Endothelial cell of umbilical vein (primary cell): Measurements from ENCODE around the gene DLK1. TPM values are rescaled to one million over a fixed set of nuclear protein-coding genes. Genes with fewer than 3 reads are reported as not detected.

Source experiments
- BruUV-seq: library from RNA; stranded (reverse); fragments of 400-500 nt; replicated peaks from 2 replicates; lab custom pipeline; 2021; lab: Mats Ljungman, UMichigan
- CTCF ChIA-PET: fragments of 300-600, 350-600 bp; sonication (Branson Sonifier 250); formaldehyde crosslinking; loops from one replicate; lab custom pipeline; 2021; ENCODE audit warnings: antibody characterized with exemption, inconsistent platforms; lab: Charles Lee
- POLR2A ChIA-PET: fragments of 300-600, 350-600 bp; sonication (Branson Sonifier 250); formaldehyde crosslinking; loops from one replicate; lab custom pipeline; 2021; ENCODE audit warnings: antibody characterized with exemption, inconsistent platforms; lab: Charles Lee
- DNase-seq: peaks from one replicate; pipeline ENCODE4 v3.0.0-alpha.2; 2011; ENCODE audit warnings: low read depth, low spot score
- FAIRE-seq: peaks from 2 replicates; lab custom pipeline; 2011; peaks lifted over from hg19 to GRCh38; lab: Jason Lieb, UNC
- H2AFZ ChIP-seq: 2 replicates; pipeline ENCODE4 v1.6.0; 2012; ENCODE audit warnings: low read depth, low read length, control low read depth, inconsistent platforms
- H3K27ac ChIP-seq: 2 replicates; pipeline ENCODE4 v1.5.1; 2011; ENCODE audit warnings: low read depth, mild to moderate bottlenecking, control low read depth, low read length, moderate library complexity; ENCODE audit not compliant: insufficient read depth
- H3K27me3 ChIP-seq, 2 experiments: 2 replicates each; pipeline versions ENCODE4 v1.6.0 to v1.6.1; 2011; ENCODE audit warnings: low read length in 2 of 2, mixed read lengths in 1 of 2; ENCODE audit not compliant: control insufficient read depth in 2 of 2, insufficient read depth in 2 of 2
- H3K36me3 ChIP-seq, 2 experiments: 2 replicates in 1 of 2; 3 replicates in 1 of 2; pipeline ENCODE4 v1.5.1; 2011; ENCODE audit warnings: low read length in 2 of 2, mild to moderate bottlenecking in 1 of 2, moderate library complexity in 1 of 2; ENCODE audit not compliant: control insufficient read depth in 2 of 2, insufficient read depth in 2 of 2; ENCODE audit errors: extremely low read depth in 1 of 2
- H3K4me1 ChIP-seq: 3 replicates; pipeline ENCODE4 v1.5.1; 2011; ENCODE audit warnings: mild to moderate bottlenecking, low read length; ENCODE audit not compliant: control insufficient read depth, insufficient read depth; ENCODE audit errors: extremely low read depth
- H3K4me2 ChIP-seq: 2 replicates; pipeline ENCODE4 v1.6.1; 2011; ENCODE audit warnings: low read length, control low read depth, mixed read lengths; ENCODE audit not compliant: insufficient read depth
- H3K4me3 ChIP-seq, 3 experiments: fragments of 200-600 bp in 1 of 3; sonication (generic), shearing (Covaris generic) in 1 of 3; replicated peaks in 1 of 3; 2 replicates each; pipeline ENCODE4 v1.5.1; 2011 to 2016; ENCODE audit warnings: control low read depth in 3 of 3, low read length in 3 of 3, mild to moderate bottlenecking in 2 of 3, inconsistent platforms in 1 of 3, low read depth in 1 of 3, moderate library complexity in 1 of 3; ENCODE audit not compliant: insufficient read depth in 1 of 3
- H3K79me2 ChIP-seq: 2 replicates; pipeline ENCODE4 v1.6.0; 2012; ENCODE audit warnings: low read length, inconsistent platforms; ENCODE audit not compliant: control insufficient read depth, insufficient read depth
- H3K9ac ChIP-seq: replicated peaks from 2 replicates; pipeline ENCODE3; 2011; ENCODE audit warnings: low read length, control low read depth; ENCODE audit not compliant: insufficient read depth; ENCODE audit errors: extremely low read depth
- H3K9me1 ChIP-seq: replicated peaks from 3 replicates; pipeline ENCODE4 v1.6.0; 2011; ENCODE audit warnings: mild to moderate bottlenecking, low read length; ENCODE audit not compliant: control insufficient read depth, insufficient read depth; ENCODE audit errors: extremely low read depth
- H3K9me3 ChIP-seq: replicated peaks from 2 replicates; pipeline ENCODE4 v1.5.1; 2012; ENCODE audit warnings: low read length, inconsistent platforms; ENCODE audit not compliant: control insufficient read depth, insufficient read depth
- H4K20me1 ChIP-seq: replicated peaks from 2 replicates; pipeline ENCODE3; 2011; ENCODE audit warnings: mild to moderate bottlenecking, low read length; ENCODE audit not compliant: control insufficient read depth, insufficient read depth; ENCODE audit errors: extremely low read depth
- CTCF ChIP-seq, 2 donors: IDR thresholded peaks; 1 replicate in 1 of 2; 2 replicates in 1 of 2; pipeline ENCODE4 v1.5.1; 2011; ENCODE audit warnings: low read length in 2 of 2, mild to moderate bottlenecking in 2 of 2, moderate library complexity in 2 of 2, control low read depth in 1 of 2, inconsistent platforms in 1 of 2, low read depth in 1 of 2; ENCODE audit not compliant: insufficient read depth in 1 of 2; ENCODE audit errors: extremely low read depth in 1 of 2
- EZH2 ChIP-seq: IDR thresholded peaks from 2 replicates; pipeline ENCODE4 v1.6.1; 2012; ENCODE audit warnings: borderline replicate concordance, low read depth, mild to moderate bottlenecking, moderate library complexity, low read length, inconsistent platforms; ENCODE audit not compliant: severe bottlenecking
- FOS ChIP-seq: IDR thresholded peaks from 2 replicates; pipeline ENCODE4 v1.6.1; 2011; ENCODE audit warnings: mild to moderate bottlenecking, low read length, moderate library complexity, borderline replicate concordance; ENCODE audit not compliant: insufficient read depth
- GATA2 ChIP-seq: IDR thresholded peaks from 2 replicates; pipeline ENCODE4 v1.7.0; 2011; ENCODE audit warnings: low read depth, mild to moderate bottlenecking, moderate library complexity, mixed read lengths, low read length; ENCODE audit not compliant: insufficient read length, insufficient read depth
- JUN ChIP-seq: IDR thresholded peaks from 2 replicates; pipeline ENCODE4 v1.6.1; 2011; ENCODE audit warnings: borderline replicate concordance, low read depth; ENCODE audit not compliant: insufficient read length, insufficient read depth
- MAX ChIP-seq: IDR thresholded peaks from 2 replicates; pipeline ENCODE4 v1.6.1; 2011; ENCODE audit not compliant: insufficient read depth, insufficient read length
- MYC ChIP-seq: IDR thresholded peaks from one replicate; pipeline ENCODE4 v1.6.1; 2011; ENCODE audit warnings: mild to moderate bottlenecking, low read depth, low read length
- POLR2A ChIP-seq: IDR thresholded peaks from 2 replicates; pipeline ENCODE4 v1.6.1; 2012; ENCODE audit warnings: low read depth, mild to moderate bottlenecking, control low read depth, low read length
- POLR2AphosphoS5 ChIP-seq: IDR thresholded peaks from 2 replicates; pipeline ENCODE4 v1.6.1; 2012; ENCODE audit warnings: low read depth, mild to moderate bottlenecking, control low read depth, low read length, moderate library complexity; ENCODE audit not compliant: insufficient read depth
- dilution Hi-C: fragments of 300-500 bp; cut with MboI; formaldehyde crosslinking; loops from one replicate; pipeline ENCODE4 v1.15.0; 2019; ENCODE audit warnings: low sequenced_read_pairs; ENCODE audit not compliant: extremely low pct_ligation_motif_present
- intact Hi-C: fragments of 100-400 bp; cut with micrococcal nuclease; formaldehyde crosslinking; loops from one replicate; pipeline ENCODE4 v1.10.0; 2022
- polyA plus RNA-seq, 4 experiments: library from polyadenylated mRNA; depleted of rRNA in 3 of 4; stranded (reverse) in 3 of 4; unstranded in 1 of 4; fragments of >200 nt; gene quantifications; 2 replicates each; pipeline versions ENCODE4 v1.2.1 to v1.2.3, GENCODE V29; 2011 to 2012; ENCODE audit warnings: missing spikeins in 1 of 4
- total RNA-seq: library from RNA; stranded (reverse); gene quantifications from 2 replicates; pipeline ENCODE4 v1.2.3, GENCODE V29; 2021

Gene DLK1
- total and polyA plus RNA-seq, 2 donors (not counting 3 experiments of a cell fraction or from before 2014, with no cell fraction given), result not detected

GRCh38 chr14:100783630-100784370 is 57.1 kb downstream of the DLK1 start:
- H2AFZ ChIP-seq, result no peak overlapping the region
- H3K36me3 ChIP-seq, result no peaks in the 10 kb centered on the region
- no peak overlapping the region for H3K27ac ChIP-seq
- H3K9me1 ChIP-seq, result no peaks in the 10 kb centered on the region
- H3K4me3 ChIP-seq, result no peak overlapping the region
- no peaks in the 10 kb centered on the region for H3K79me2 ChIP-seq
- H4K20me1 ChIP-seq, result no peaks in the 10 kb centered on the region
- BruUV-seq, result no TSS peak
- no peaks in the 10 kb centered on the region for H3K4me1 ChIP-seq
- CTCF ChIA-PET, result no interaction called here
- FAIRE-seq, result no peak
- H3K9ac ChIP-seq, result no peak overlapping the region
- no peaks in the 10 kb centered on the region for H3K9me3 ChIP-seq
- POLR2A ChIA-PET, result no interaction called here
- no peak for TF ChIP-seq JUN
- no peak for TF ChIP-seq MYC
- no peak for TF ChIP-seq POLR2A
- TF ChIP-seq MAX, result no peak
- TF ChIP-seq POLR2AphosphoS5, result no peak
- TF ChIP-seq GATA2, result no peak
- no peak for TF ChIP-seq FOS
- no peak for TF ChIP-seq CTCF (IDR thresholded peaks at IDR 0.05; ENCODE audit: extremely low read depth in 1 of 2, insufficient read depth in 1 of 2, low read depth in 1 of 2, low read length in 2 of 2)
- no peak for TF ChIP-seq EZH2
- H3K27me3 ChIP-seq, result no peaks in the 10 kb centered on the region
- intact Hi-C loops (no loop called here), dilution Hi-C loops (no loop called here)
- DNase-seq, result no peak
- H3K4me2 ChIP-seq, result no peak overlapping the region
